ENCODE data around the gene VWDE. TPM values are rescaled to one million over a fixed set of nuclear protein-coding genes. Genes with fewer than 3 reads are reported as not detected.

VWDE gene
- total and polyA plus RNA-seq, 2 donors (not counting 3 experiments of a cell fraction or from before 2014, with no cell fraction given) = 0.11 to 0.17 TPM

- Histone ChIP-seq H3K27ac (ENCODE audit: insufficient read depth, low read depth, low read length) (no peak overlapping the region), H2AFZ (ENCODE audit: low read depth, low read length) (no peak overlapping the region), H3K4me1 (ENCODE audit: control insufficient read depth, extremely low read depth, insufficient read depth, low read length) (no peaks in the 10 kb centered on the region), H3K9me1 (replicated peaks; ENCODE audit: control insufficient read depth, extremely low read depth, insufficient read depth, low read length) (no peaks in the 10 kb centered on the region), H4K20me1 (replicated peaks; ENCODE audit: control insufficient read depth, extremely low read depth, insufficient read depth, low read length) (no peaks in the 10 kb centered on the region), H3K36me3 (ENCODE audit: control insufficient read depth in 2 of 2, extremely low read depth in 1 of 2, insufficient read depth in 2 of 2, low read length in 2 of 2) (no peaks in the 10 kb centered on the region), H3K9me3 (replicated peaks; ENCODE audit: control insufficient read depth, insufficient read depth, low read length) (no peaks in the 10 kb centered on the region), H3K9ac (replicated peaks; ENCODE audit: extremely low read depth, insufficient read depth, low read length) (no peak overlapping the region), H3K79me2 (ENCODE audit: control insufficient read depth, insufficient read depth, low read length) (no peaks in the 10 kb centered on the region), H3K4me2 (ENCODE audit: insufficient read depth, low read length) (no peak overlapping the region), H3K4me3 (replicated peaks in 1 of 3; ENCODE audit: insufficient read depth in 1 of 3, low read depth in 1 of 3, low read length in 3 of 3) (no peak overlapping the region), H3K27me3 (ENCODE audit: control insufficient read depth in 2 of 2, insufficient read depth in 2 of 2, low read length in 2 of 2) (peaks cover 0 to 5% of the 10 kb centered on the region in 2 experiments)
- CTCF ChIA-PET = interaction anchor here (0.6 to 2.0 kb wide), 3 partner anchors 17 to 107 kb away, joined by 3 to 15 read pairs (median 3); no protein-coding TSS in a partner anchor
- no peak for TF ChIP-seq FOS (IDR thresholded peaks at IDR 0.05; ENCODE audit: borderline replicate concordance, insufficient read depth, low read length)
- TF ChIP-seq CTCF (IDR thresholded peaks at IDR 0.05; ENCODE audit: extremely low read depth in 1 of 2, insufficient read depth in 1 of 2, low read depth in 1 of 2, low read length in 2 of 2) = no peak
- TF ChIP-seq JUN (IDR thresholded peaks at IDR 0.05; ENCODE audit: borderline replicate concordance, insufficient read depth, insufficient read length, low read depth) = no peak
- no peak for TF ChIP-seq POLR2A (IDR thresholded peaks at IDR 0.05; ENCODE audit: low read depth, low read length)
- no peak for TF ChIP-seq MYC (IDR thresholded peaks at IDR 0.05; ENCODE audit: low read depth, low read length)
- FAIRE-seq (no peak), DNase-seq (ENCODE audit: low read depth, low spot score) (no peak)
- dilution Hi-C loops (cut with MboI; ENCODE audit: extremely low pct_ligation_motif_present, low sequenced_read_pairs) = no loop called here
- intact Hi-C loops (cut with micrococcal nuclease) = no loop called here
- POLR2A ChIA-PET = no interaction called here
- BruUV-seq (replicated peaks) = no TSS peak
Measured at GRCh38 chr7:12450615-12451014, 47.0 kb upstream of the VWDE start.

DNA sequence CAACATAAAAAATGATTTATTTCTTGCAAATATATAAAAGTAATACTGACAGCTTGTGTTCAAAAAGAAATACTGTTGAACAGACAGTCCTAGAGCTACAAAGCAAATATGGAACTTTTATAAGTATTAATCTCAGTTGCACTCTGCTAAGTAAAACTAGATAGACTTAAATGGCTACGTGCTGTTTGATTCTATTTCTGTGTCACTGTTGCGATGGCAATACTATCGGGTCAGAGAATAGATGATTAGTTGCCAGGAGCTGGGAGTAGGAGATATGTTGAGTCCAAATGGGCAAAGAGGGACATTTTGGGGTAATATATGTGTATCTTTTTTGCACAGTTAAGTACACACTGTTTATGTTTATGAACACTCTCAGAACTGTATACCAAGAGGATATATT lies 41.1 kb upstream of the VWDE start:
- DNase-seq (ENCODE audit: low read depth, low spot score) = no peak
- no peak for FAIRE-seq
- Histone ChIP-seq H3K4me1 (ENCODE audit: control insufficient read depth, extremely low read depth, insufficient read depth, low read length) (no peaks in the 10 kb centered on the region), H2AFZ (ENCODE audit: low read depth, low read length) (no peak overlapping the region), H3K36me3 (ENCODE audit: control insufficient read depth in 2 of 2, extremely low read depth in 1 of 2, insufficient read depth in 2 of 2, low read length in 2 of 2) (no peaks in the 10 kb centered on the region), H3K27ac (ENCODE audit: insufficient read depth, low read depth, low read length) (no peak overlapping the region), H3K79me2 (ENCODE audit: control insufficient read depth, insufficient read depth, low read length) (no peaks in the 10 kb centered on the region), H3K4me3 (replicated peaks in 1 of 3; ENCODE audit: insufficient read depth in 1 of 3, low read depth in 1 of 3, low read length in 3 of 3) (no peak overlapping the region), H3K4me2 (ENCODE audit: insufficient read depth, low read length) (no peak overlapping the region), H4K20me1 (replicated peaks; ENCODE audit: control insufficient read depth, extremely low read depth, insufficient read depth, low read length) (no peaks in the 10 kb centered on the region), H3K9ac (replicated peaks; ENCODE audit: extremely low read depth, insufficient read depth, low read length) (no peak overlapping the region), H3K9me3 (replicated peaks; ENCODE audit: control insufficient read depth, insufficient read depth, low read length) (no peaks in the 10 kb centered on the region), H3K27me3 (ENCODE audit: control insufficient read depth in 2 of 2, insufficient read depth in 2 of 2, low read length in 2 of 2) (peaks cover 4% of the 10 kb centered on the region in 2 experiments), H3K9me1 (replicated peaks; ENCODE audit: control insufficient read depth, extremely low read depth, insufficient read depth, low read length) (no peaks in the 10 kb centered on the region)
- TF ChIP-seq GATA2 (IDR thresholded peaks at IDR 0.05; ENCODE audit: insufficient read depth, insufficient read length, low read depth, low read length) (no peak), CTCF (IDR thresholded peaks at IDR 0.05; ENCODE audit: extremely low read depth in 1 of 2, insufficient read depth in 1 of 2, low read depth in 1 of 2, low read length in 2 of 2) (no peak), POLR2A (IDR thresholded peaks at IDR 0.05; ENCODE audit: low read depth, low read length) (no peak), MYC (IDR thresholded peaks at IDR 0.05; ENCODE audit: low read depth, low read length) (no peak), JUN (IDR thresholded peaks at IDR 0.05; ENCODE audit: borderline replicate concordance, insufficient read depth, insufficient read length, low read depth) (no peak), FOS (IDR thresholded peaks at IDR 0.05; ENCODE audit: borderline replicate concordance, insufficient read depth, low read length) (no peak), POLR2AphosphoS5 (IDR thresholded peaks at IDR 0.05; ENCODE audit: insufficient read depth, low read depth, low read length) (no peak), EZH2 (IDR thresholded peaks at IDR 0.05; ENCODE audit: borderline replicate concordance, low read depth, low read length, severe bottlenecking) (no peak)
- TF ChIP-seq, protein P1, sequence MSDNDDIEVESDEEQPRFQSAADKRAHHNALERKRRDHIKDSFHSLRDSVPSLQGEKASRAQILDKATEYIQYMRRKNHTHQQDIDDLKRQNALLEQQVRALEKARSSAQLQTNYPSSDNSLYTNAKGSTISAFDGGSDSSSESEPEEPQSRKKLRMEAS (IDR thresholded peaks at IDR 0.05; ENCODE audit: insufficient read depth, insufficient read length) = no peak
- intact Hi-C loops (cut with micrococcal nuclease) (no loop called here), dilution Hi-C loops (cut with MboI; ENCODE audit: extremely low pct_ligation_motif_present, low sequenced_read_pairs) (no loop called here)
- no TSS peak for BruUV-seq (replicated peaks)
- CTCF ChIA-PET = interaction anchor here (1.6 to 3.6 kb wide), 3 partner anchors 11 to 45 kb away, joined by 5 to 17 read pairs (median 17); no protein-coding TSS in a partner anchor
- POLR2A ChIA-PET = no interaction called here
